PC-9 (cell line): Measurements from ENCODE around the gene ASPN. TPM values are rescaled to one million over a fixed set of nuclear protein-coding genes. Genes with fewer than 3 reads are reported as not detected.

Source experiments
- BruUV-seq: library from RNA; stranded (reverse); fragments of 400-500 nt; replicated peaks from 2 replicates; lab custom pipeline; 2021; lab: Mats Ljungman, UMichigan
- CTCF ChIA-PET: fragments of 300-600 bp; sonication (Branson Sonifier 250); formaldehyde crosslinking; loops from one replicate; lab custom pipeline; 2022; ENCODE audit warnings: antibody characterized with exemption; lab: Charles Lee
- POLR2A ChIA-PET: fragments of 300-600 bp; sonication (Branson Sonifier 250); formaldehyde crosslinking; loops from one replicate; lab custom pipeline; 2022; ENCODE audit warnings: antibody characterized with exemption; ENCODE audit not compliant: unreplicated experiment; lab: Charles Lee
- DNase-seq, 2 experiments: peaks; one replicate each; pipeline versions ENCODE4 v3.0.0 to v3.0.0-alpha.2; 2015 to 2022; ENCODE audit warnings: mixed read lengths in 1 of 2
- H2AFZ ChIP-seq: fragments of 200-600 bp; sonication (generic); 2 replicates; pipeline ENCODE4 v1.8.1; 2017; ENCODE audit warnings: antibody characterized with exemption
- H3F3A ChIP-seq: fragments of 200-600 bp; sonication (generic); 2 replicates; pipeline ENCODE4 v1.8.1; 2017; ENCODE audit warnings: antibody characterized with exemption, mild to moderate bottlenecking, low read depth; ENCODE audit not compliant: insufficient read depth
- H3K27ac ChIP-seq: fragments of 200-600 bp; sonication (generic); 2 replicates; pipeline ENCODE4 v1.6.1; 2016; ENCODE audit warnings: mixed run types
- H3K27me3 ChIP-seq: fragments of 200-600 bp; sonication (generic); 2 replicates; pipeline ENCODE4 v1.6.1; 2016; ENCODE audit warnings: low read depth, mixed run types; ENCODE audit not compliant: insufficient read depth
- H3K36me3 ChIP-seq: fragments of 200-600 bp; sonication (generic); 2 replicates; pipeline ENCODE4 v1.6.1; 2016; ENCODE audit warnings: low read depth, mixed run types
- H3K4me1 ChIP-seq: fragments of 200-600 bp; sonication (generic); replicated peaks from 2 replicates; pipeline ENCODE4 v1.6.1; 2016; ENCODE audit warnings: mixed run types; ENCODE audit not compliant: insufficient read depth
- H3K4me2 ChIP-seq: fragments of 200-600 bp; sonication (generic); 2 replicates; pipeline ENCODE4 v1.6.1; 2017; ENCODE audit warnings: mixed run types
- H3K4me3 ChIP-seq: fragments of 200-600 bp; sonication (generic); 2 replicates; pipeline ENCODE4 v1.6.1; 2016; ENCODE audit warnings: mixed run types
- H3K79me2 ChIP-seq: fragments of 200-600 bp; sonication (generic); 2 replicates; pipeline ENCODE4 v1.6.1; 2017; ENCODE audit warnings: low read depth, mixed run types
- H3K9me2 ChIP-seq: fragments of 200-600 bp; sonication (generic); 2 replicates; pipeline ENCODE4 v1.8.1; 2017; ENCODE audit warnings: mild to moderate bottlenecking; ENCODE audit not compliant: insufficient read depth
- H3K9me3 ChIP-seq: fragments of 200-600 bp; sonication (generic); 2 replicates; pipeline ENCODE4 v1.8.1; 2016; ENCODE audit warnings: low read depth; ENCODE audit not compliant: insufficient read depth
- H4K20me1 ChIP-seq: fragments of 200-600 bp; sonication (generic); 2 replicates; pipeline ENCODE4 v1.8.1; 2017; ENCODE audit not compliant: insufficient read depth
- EZH2 ChIP-seq: fragments of 200-600 bp; sonication (generic); IDR thresholded peaks from 2 replicates; pipeline ENCODE4 v1.8.0; 2017; ENCODE audit warnings: antibody characterized with exemption, low read depth
- intact Hi-C: fragments of 100-400 bp; cut with micrococcal nuclease; formaldehyde crosslinking; loops from one replicate; pipeline ENCODE4 v1.10.0; 2022; ENCODE audit not compliant: unreplicated experiment
- total RNA-seq: library from RNA; stranded (reverse); gene quantifications from 2 replicates; pipeline ENCODE4 v1.2.3, GENCODE V29; 2021
- TF ChIP-seq, protein P1 (sequence below): fragments of 200-600 bp; sonication (generic); conservative IDR thresholded peaks from 2 replicates; pipeline ENCODE4 v1.6.1; 2017; ENCODE audit warnings: mixed run types, antibody characterized with exemption, mild to moderate bottlenecking, moderate library complexity

The ASPN gene
- total RNA-seq, 1 experiment from 2014 or later: not detected

DNA sequence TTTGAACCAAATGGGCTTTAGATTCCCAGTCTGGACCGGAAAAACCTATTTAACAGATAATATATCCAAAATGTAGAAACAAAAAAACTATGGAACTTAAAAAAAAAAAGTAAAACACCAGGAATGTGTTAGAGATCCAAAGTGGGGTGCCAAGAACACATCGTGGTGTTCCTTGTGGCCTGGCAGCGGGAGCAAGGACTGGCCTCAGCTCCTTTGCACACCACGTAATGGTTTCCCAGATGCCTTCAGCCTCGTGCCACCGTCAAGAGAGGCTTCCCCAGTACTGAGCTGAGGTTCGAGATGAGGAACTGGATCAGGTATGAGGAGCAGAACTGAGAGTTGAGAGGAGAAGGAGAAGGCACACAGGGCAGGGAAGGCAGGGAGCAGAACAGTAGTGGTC is 3.5 kb downstream of the ASPN start:
- Histone ChIP-seq H2AFZ (no peak overlapping the region), H4K20me1 (no peaks in the 10 kb centered on the region), H3K4me3 (no peak overlapping the region), H3K27ac (no peak overlapping the region), H3K4me1 (peaks cover 22% of the 10 kb centered on the region), H3K27me3 (no peaks in the 10 kb centered on the region), H3K36me3 (no peaks in the 10 kb centered on the region), H3K9me2 (no peaks in the 10 kb centered on the region), H3K79me2 (no peaks in the 10 kb centered on the region), H3K9me3 (no peaks in the 10 kb centered on the region), H3F3A (no peaks in the 10 kb centered on the region), H3K4me2 (no peak overlapping the region)
- no TSS peak for BruUV-seq
- intact Hi-C loops: no loop called here
- no peak for DNase-seq
- CTCF ChIA-PET: no interaction called here
- no peak for TF ChIP-seq EZH2
- TF ChIP-seq, protein P1, sequence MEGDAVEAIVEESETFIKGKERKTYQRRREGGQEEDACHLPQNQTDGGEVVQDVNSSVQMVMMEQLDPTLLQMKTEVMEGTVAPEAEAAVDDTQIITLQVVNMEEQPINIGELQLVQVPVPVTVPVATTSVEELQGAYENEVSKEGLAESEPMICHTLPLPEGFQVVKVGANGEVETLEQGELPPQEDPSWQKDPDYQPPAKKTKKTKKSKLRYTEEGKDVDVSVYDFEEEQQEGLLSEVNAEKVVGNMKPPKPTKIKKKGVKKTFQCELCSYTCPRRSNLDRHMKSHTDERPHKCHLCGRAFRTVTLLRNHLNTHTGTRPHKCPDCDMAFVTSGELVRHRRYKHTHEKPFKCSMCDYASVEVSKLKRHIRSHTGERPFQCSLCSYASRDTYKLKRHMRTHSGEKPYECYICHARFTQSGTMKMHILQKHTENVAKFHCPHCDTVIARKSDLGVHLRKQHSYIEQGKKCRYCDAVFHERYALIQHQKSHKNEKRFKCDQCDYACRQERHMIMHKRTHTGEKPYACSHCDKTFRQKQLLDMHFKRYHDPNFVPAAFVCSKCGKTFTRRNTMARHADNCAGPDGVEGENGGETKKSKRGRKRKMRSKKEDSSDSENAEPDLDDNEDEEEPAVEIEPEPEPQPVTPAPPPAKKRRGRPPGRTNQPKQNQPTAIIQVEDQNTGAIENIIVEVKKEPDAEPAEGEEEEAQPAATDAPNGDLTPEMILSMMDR: no peak
- POLR2A ChIA-PET: no interaction called here

DNA sequence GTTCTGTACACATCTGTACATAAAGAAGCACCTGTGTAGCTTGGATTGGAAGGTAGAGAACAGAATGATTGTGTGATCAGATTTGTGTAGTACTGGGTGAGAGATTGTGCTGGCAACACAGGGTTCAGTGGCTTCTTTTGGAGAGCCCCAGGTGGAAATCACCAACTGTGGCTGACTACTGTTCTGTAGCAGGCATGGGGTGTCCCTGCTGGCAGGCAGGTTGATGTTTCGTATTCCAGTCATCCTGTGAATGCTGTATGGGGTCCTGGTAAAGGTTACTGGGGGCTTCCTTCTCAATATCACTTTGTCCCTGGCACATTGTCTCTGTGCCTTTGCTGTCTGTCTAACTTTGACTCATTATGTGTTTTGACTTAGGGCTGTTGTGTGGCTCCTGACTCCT is 5.3 kb downstream of the ASPN start:
- TF ChIP-seq EZH2: no peak
- TF ChIP-seq, protein P1: no peak
- Histone ChIP-seq H2AFZ (no peak overlapping the region), H3K4me3 (no peak overlapping the region), H3K4me2 (no peak overlapping the region), H3K4me1 (peaks cover 19% of the 10 kb centered on the region), H3K36me3 (no peaks in the 10 kb centered on the region), H3K27me3 (no peaks in the 10 kb centered on the region), H3K79me2 (no peaks in the 10 kb centered on the region), H3K9me3 (no peaks in the 10 kb centered on the region), H4K20me1 (no peaks in the 10 kb centered on the region), H3K9me2 (no peaks in the 10 kb centered on the region), H3F3A (no peaks in the 10 kb centered on the region), H3K27ac (no peak overlapping the region)
- intact Hi-C loops: no loop called here
- no peak for DNase-seq
- BruUV-seq: no TSS peak
- CTCF ChIA-PET: no interaction called here
- POLR2A ChIA-PET: interaction anchor here (0.6 kb wide), 1 partner anchor 19 kb away, joined by 3 read pairs; no protein-coding TSS in a partner anchor

DNA sequence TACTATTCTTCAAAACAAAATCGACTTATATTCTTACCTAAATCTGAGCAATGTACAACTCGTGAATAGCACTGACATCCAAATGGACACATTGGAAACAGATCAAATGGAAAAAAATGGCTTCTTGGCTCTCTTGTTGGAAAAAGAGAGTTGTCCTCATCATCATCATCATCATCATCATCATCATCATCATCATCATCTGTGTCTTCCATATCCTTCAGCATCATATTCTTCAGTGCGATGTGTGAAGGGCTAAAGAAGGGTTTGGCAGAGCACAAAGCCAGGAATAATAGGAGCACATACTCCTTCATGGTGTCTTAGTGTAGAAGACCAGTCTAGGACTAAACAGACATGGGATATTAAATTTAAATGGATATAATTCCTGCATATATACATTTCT is 7.7 kb downstream of the ASPN start:
- ChIA-PET CTCF (no interaction called here), POLR2A (no interaction called here)
- Histone ChIP-seq H4K20me1 (no peaks in the 10 kb centered on the region), H3K79me2 (no peaks in the 10 kb centered on the region), H3K36me3 (no peaks in the 10 kb centered on the region), H3K9me3 (no peaks in the 10 kb centered on the region), H3K4me2 (no peak overlapping the region), H3K4me3 (no peak overlapping the region), H3K9me2 (no peaks in the 10 kb centered on the region), H2AFZ (no peak overlapping the region), H3F3A (no peaks in the 10 kb centered on the region), H3K27ac (no peak overlapping the region), H3K4me1 (no peaks in the 10 kb centered on the region), H3K27me3 (no peaks in the 10 kb centered on the region)
- no peak for DNase-seq
- BruUV-seq: no TSS peak
- intact Hi-C loops: no loop called here
- no peak for TF ChIP-seq EZH2
- TF ChIP-seq, protein P1: no peak
